GM10266 (cell line): ENCODE results near the gene SSBP3.

Experiments
- DNase-seq: peaks from one replicate; pipeline ENCODE4 v3.0.0; 2012; ENCODE audit errors: extremely low spot score
- CTCF ChIP-seq: IDR thresholded peaks from 2 replicates; pipeline ENCODE4 v1.5.1; 2012; ENCODE audit warnings: mild to moderate bottlenecking, low read depth; ENCODE audit not compliant: control insufficient read depth, insufficient read depth; ENCODE audit errors: missing control alignments

SSBP3 gene

GRCh38 chr1:54408147-54409066 lies 2.2 kb upstream of the SSBP3 start:
- TF ChIP-seq CTCF, result no peak
- DNase-seq, result no peak

- peak; percentile 91 for DNase-seq
- TF ChIP-seq CTCF, result no peak
Measured at GRCh38 chr1:54407404-54408146, 1.4 kb upstream of the SSBP3 start.

- TF ChIP-seq CTCF, result no peak
- no peak for DNase-seq
Measured at GRCh38 chr1:54407154-54407403, 885 bp upstream of the SSBP3 start.

GRCh38 chr1:54405898-54406293 lies 298 bp downstream of the SSBP3 start:
- DNase-seq, result no peak
- TF ChIP-seq CTCF, result no peak

- peak; percentile 23 for TF ChIP-seq CTCF
- no peak for DNase-seq
Measured at GRCh38 chr1:54404939-54405897, 976 bp downstream of the SSBP3 start.

- no peak for DNase-seq
- no peak for TF ChIP-seq CTCF
Measured at GRCh38 chr1:54404263-54404662, 1.9 kb downstream of the SSBP3 start.
